Testis (tissue), 2 donors: ENCODE results near the gene RNF220.

ENCODE experiments used
- CTCF ChIP-seq, 3 experiments: fragments of 450-650 bp in 2 of 3; fragments of 200-600 bp in 1 of 3; sonication (generic) in 1 of 3; IDR thresholded peaks; one replicate each; pipeline ENCODE4 v1.5.1; 2016 to 2019; ENCODE audit warnings: antibody characterized with exemption in 3 of 3, mild to moderate bottlenecking in 2 of 3, moderate library complexity in 1 of 3
- POLR2A ChIP-seq: fragments of 450-650 bp; IDR thresholded peaks from one replicate; pipeline ENCODE4 v1.6.1; 2017; ENCODE audit warnings: antibody characterized with exemption, mild to moderate bottlenecking, moderate library complexity

- TF ChIP-seq CTCF (IDR thresholded peaks at IDR 0.05) (no peak), POLR2A (no peak)
Measured at GRCh38 chr1:44544960-44545359, 139.9 kb downstream of the RNF220 start.
